Choroid plexus epithelial cell (primary cell): ENCODE data around the gene SSBP2.

Experiments
- DNase-seq: peaks from one replicate; pipeline ENCODE4 v3.0.0-alpha.2; 2010; ENCODE audit warnings: low read depth
- H3K4me3 ChIP-seq: 2 replicates; pipeline ENCODE4 v1.5.1; 2011; ENCODE audit warnings: low read depth, mild to moderate bottlenecking, control low read depth, low read length, moderate library complexity
- TF ChIP-seq, protein P1 (sequence below): conservative IDR thresholded peaks from 2 replicates; pipeline ENCODE4 v1.5.1; 2011; ENCODE audit warnings: low read depth, mild to moderate bottlenecking, control low read depth, inconsistent platforms, low read length, moderate library complexity

Gene SSBP2

GRCh38 chr5:81429985-81430384, 320.9 kb downstream of the SSBP2 start:
- no peak overlapping the region for H3K4me3 ChIP-seq
- no peak for DNase-seq
- TF ChIP-seq, protein P1, sequence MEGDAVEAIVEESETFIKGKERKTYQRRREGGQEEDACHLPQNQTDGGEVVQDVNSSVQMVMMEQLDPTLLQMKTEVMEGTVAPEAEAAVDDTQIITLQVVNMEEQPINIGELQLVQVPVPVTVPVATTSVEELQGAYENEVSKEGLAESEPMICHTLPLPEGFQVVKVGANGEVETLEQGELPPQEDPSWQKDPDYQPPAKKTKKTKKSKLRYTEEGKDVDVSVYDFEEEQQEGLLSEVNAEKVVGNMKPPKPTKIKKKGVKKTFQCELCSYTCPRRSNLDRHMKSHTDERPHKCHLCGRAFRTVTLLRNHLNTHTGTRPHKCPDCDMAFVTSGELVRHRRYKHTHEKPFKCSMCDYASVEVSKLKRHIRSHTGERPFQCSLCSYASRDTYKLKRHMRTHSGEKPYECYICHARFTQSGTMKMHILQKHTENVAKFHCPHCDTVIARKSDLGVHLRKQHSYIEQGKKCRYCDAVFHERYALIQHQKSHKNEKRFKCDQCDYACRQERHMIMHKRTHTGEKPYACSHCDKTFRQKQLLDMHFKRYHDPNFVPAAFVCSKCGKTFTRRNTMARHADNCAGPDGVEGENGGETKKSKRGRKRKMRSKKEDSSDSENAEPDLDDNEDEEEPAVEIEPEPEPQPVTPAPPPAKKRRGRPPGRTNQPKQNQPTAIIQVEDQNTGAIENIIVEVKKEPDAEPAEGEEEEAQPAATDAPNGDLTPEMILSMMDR = no peak

- TF ChIP-seq, protein P1 = no peak
- H3K4me3 ChIP-seq = no peak overlapping the region
- DNase-seq = no peak
Measured at GRCh38 chr5:81429363-81429762, 321.5 kb downstream of the SSBP2 start.

DNA sequence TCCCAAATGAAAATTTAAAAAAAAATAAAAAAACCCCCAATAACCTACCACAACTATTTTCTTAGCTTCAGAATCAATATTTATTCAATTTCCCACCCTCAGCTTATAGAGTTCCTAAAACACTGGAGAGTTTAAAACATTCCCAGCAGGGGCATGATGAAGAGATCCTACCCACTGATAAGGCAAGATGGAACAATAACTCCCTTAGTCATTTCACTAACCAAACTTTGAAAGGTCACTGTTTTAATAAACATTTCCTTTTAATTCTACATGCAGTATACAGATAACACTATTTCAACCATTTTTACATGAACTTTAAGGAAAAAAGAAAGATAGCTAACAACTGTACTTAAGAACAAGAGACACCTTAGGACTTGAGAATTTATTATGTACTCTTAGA, 322.0 kb downstream of the SSBP2 start:
- TF ChIP-seq, protein P1 = no peak
- DNase-seq = peak; percentile 39
- H3K4me3 ChIP-seq = no peak overlapping the region

- TF ChIP-seq, protein P1 = no peak
- no peak for DNase-seq
- no peak overlapping the region for H3K4me3 ChIP-seq
Measured at GRCh38 chr5:81428446-81428845, 322.5 kb downstream of the SSBP2 start.

DNA sequence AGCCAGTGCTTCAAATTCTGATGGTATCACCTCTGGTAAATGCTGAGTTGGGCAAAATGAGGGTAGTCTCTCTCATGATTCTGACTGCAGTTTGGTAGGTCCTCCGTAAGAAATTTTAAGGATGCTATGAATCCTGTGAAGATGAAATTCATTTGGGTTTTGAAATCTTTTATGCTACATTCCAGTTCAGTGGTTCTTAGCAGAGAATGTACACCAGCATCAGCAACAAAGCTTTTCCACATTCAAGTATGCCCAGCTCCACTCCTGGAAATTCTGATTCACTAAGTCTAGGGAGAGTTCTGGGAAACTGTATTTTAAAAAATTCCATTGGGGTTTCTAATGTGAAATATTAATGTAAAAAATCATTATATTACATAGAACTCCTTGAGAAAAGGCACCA, 323.3 kb downstream of the SSBP2 start:
- DNase-seq = no peak
- TF ChIP-seq, protein P1 = no peak
- H3K4me3 ChIP-seq = no peak overlapping the region

DNA sequence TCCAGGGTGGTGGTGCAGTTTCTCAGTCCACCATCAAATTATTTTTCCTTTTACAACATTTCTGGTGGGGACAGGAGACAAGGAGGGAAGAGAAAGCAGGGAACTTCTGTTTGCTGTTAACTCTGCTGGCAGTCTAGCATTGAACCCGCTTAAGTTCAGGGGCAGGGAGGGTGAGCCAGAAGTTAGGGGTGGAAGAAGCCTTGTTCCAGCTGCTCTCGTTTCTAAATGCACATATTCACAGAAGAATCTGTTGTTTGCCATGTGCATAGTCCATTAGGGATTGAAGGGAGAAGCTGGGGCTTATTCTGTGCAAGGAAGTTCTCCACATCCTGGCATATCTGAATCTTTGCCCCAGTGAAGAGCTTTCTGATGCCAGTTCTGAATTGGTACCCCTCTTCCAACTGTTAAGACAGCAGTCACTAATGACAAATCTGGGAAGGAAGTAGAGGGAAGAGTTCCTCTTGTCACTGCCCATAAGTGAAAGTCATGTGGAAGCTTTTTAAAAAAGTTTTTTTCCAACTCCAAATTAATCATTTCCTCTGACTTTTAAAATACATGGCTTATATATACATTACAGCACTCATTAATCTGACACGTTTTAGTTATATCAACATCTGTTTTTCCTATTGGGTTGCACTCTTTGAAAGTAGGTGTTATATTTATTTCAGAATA, 324.4 kb downstream of the SSBP2 start:
- TF ChIP-seq, protein P1 = no peak
- H3K4me3 ChIP-seq = no peak overlapping the region
- no peak for DNase-seq

DNA sequence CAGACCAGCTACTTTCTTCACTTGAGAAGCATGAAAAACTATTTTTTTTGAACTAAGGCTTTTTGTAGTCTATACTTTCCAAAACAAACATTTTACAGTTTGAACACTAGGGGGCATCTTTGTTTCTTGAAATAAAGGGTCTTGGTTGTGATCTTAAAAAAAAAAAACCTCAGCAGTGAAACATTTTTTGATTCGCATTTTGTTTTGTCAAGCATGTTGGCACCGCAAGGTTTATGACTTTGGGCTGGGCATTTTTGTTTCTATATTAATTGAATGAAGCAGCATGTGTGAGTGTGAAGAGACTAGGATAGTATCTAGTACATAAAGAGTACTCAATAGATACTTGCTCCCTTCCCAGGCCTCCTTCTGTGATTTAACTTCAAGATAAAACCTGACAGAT, 325.3 kb downstream of the SSBP2 start:
- TF ChIP-seq, protein P1 = peak; percentile 54
- peak; percentile 68 for DNase-seq
- H3K4me3 ChIP-seq = no peak overlapping the region
